HepG2 (cell line): Measurements from ENCODE around the gene PYY.

Experiments
- AFF4 ChIP-seq: sonication (generic); formaldehyde crosslinking; IDR thresholded peaks from 2 replicates; pipeline ENCODE4 v1.4.0; 2020; ENCODE audit warnings: missing genetic modification reagents
- ARNT ChIP-seq: fragments of 450-650 bp; IDR thresholded peaks from 2 replicates; pipeline ENCODE4 v1.6.1; 2017
- CHD2 ChIP-seq: IDR thresholded peaks from 2 replicates; pipeline ENCODE4 v1.6.1; 2011; ENCODE audit warnings: low read depth, low read length, improper control_type of control experiment
- HMGA1 ChIP-seq: sonication (generic); formaldehyde crosslinking; conservative IDR thresholded peaks from 2 replicates; pipeline ENCODE4 v1.4.0; 2020; ENCODE audit warnings: missing genetic modification reagents
- JUND ChIP-seq: sonication (generic); formaldehyde crosslinking; IDR thresholded peaks from 2 replicates; pipeline ENCODE4 v1.8.0; 2022; ENCODE audit warnings: mild to moderate bottlenecking, missing genetic modification reagents
- NFIC ChIP-seq: IDR thresholded peaks from 2 replicates; pipeline ENCODE4 v1.6.1; 2012; ENCODE audit warnings: mild to moderate bottlenecking, low read length, inconsistent platforms
- POLR2A ChIP-seq, 2 experiments: IDR thresholded peaks; 2 replicates each; pipeline ENCODE4 v1.6.1; 2011; ENCODE audit warnings: low read depth in 2 of 2, low read length in 2 of 2, mild to moderate bottlenecking in 1 of 2, moderate library complexity in 1 of 2; ENCODE audit not compliant: insufficient read depth in 1 of 2
- RAD21 ChIP-seq: fragments of 450-650 bp; formaldehyde crosslinking; IDR thresholded peaks from 2 replicates; pipeline ENCODE4 v1.5.0; 2020; ENCODE audit warnings: mild to moderate bottlenecking
- TF ChIP-seq, protein P1 (sequence below), 2 experiments: sonication (generic) in 1 of 2; formaldehyde crosslinking in 1 of 2; IDR thresholded peaks; 2 replicates each; pipeline versions ENCODE4 v1.5.1 to v1.6.1; 2011 to 2020; ENCODE audit warnings: borderline replicate concordance in 1 of 2, low read depth in 1 of 2, low read length in 1 of 2, mild to moderate bottlenecking in 1 of 2, missing genetic modification reagents in 1 of 2, moderate library complexity in 1 of 2

- TF ChIP-seq RAD21 (CRISPR knock-in tag) (no peak), CHD2 (no peak), JUND (CRISPR knock-in tag) (no peak), HMGA1 (CRISPR knock-in tag) (no peak), AFF4 (no peak), ARNT (no peak), POLR2A (IDR thresholded peaks at IDR 0.05; ENCODE audit: insufficient read depth in 1 of 2, low read depth in 2 of 2, low read length in 2 of 2) (no peak), NFIC (no peak)
- TF ChIP-seq, protein P1, sequence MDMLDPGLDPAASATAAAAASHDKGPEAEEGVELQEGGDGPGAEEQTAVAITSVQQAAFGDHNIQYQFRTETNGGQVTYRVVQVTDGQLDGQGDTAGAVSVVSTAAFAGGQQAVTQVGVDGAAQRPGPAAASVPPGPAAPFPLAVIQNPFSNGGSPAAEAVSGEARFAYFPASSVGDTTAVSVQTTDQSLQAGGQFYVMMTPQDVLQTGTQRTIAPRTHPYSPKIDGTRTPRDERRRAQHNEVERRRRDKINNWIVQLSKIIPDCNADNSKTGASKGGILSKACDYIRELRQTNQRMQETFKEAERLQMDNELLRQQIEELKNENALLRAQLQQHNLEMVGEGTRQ (IDR thresholded peaks at IDR 0.05; ENCODE audit: low read depth, low read length) = no peak
- TF ChIP-seq, protein P1 (CRISPR knock-in tag; IDR thresholded peaks at IDR 0.05; ENCODE audit: borderline replicate concordance) = no peak
These were observed 20.9 kb upstream of the PYY start for GRCh38 chr17:43974382-43975266.
